Kidney (tissue), 14 donors: Measurements from ENCODE around the gene HAUS6. TPM values are rescaled to one million over a fixed set of nuclear protein-coding genes. Genes with fewer than 3 reads are reported as not detected.
A peak's percentile ranks its signal among the peaks of the same experiment; 100 is the strongest.

Experiments used
- DNase-seq, 5 donors: peaks; one replicate each; pipeline ENCODE4 v3.0.0-alpha.2; 2013 to 2020
- FAIRE-seq: peaks from 2 replicates; lab custom pipeline; 2012; peaks lifted over from hg19 to GRCh38; lab: Jason Lieb, UNC
- H3K27ac ChIP-seq, 2 donors: one replicate each; pipeline ENCODE4 v1.7.0; 2013; ENCODE audit warnings: low read depth in 2 of 2, low read length in 2 of 2, inconsistent platforms in 1 of 2
- H3K27me3 ChIP-seq: one replicate; pipeline ENCODE4 v1.7.1; 2013; ENCODE audit warnings: low read length, inconsistent platforms; ENCODE audit not compliant: control insufficient read depth, insufficient read depth
- H3K36me3 ChIP-seq, 3 donors: one replicate each; pipeline versions ENCODE4 v1.7.0 to v1.7.1; 2013; ENCODE audit warnings: low read length in 3 of 3, control low read depth in 1 of 3, inconsistent platforms in 1 of 3; ENCODE audit not compliant: insufficient read depth in 3 of 3, control insufficient read depth in 2 of 3
- H3K4me1 ChIP-seq, 3 donors: one replicate each; pipeline versions ENCODE4 v1.7.0 to v1.7.1; 2013; ENCODE audit warnings: low read length in 3 of 3, inconsistent platforms in 1 of 3, low read depth in 1 of 3; ENCODE audit not compliant: control insufficient read depth in 2 of 3, insufficient read depth in 2 of 3
- H3K4me3 ChIP-seq, 3 donors: one replicate each; pipeline versions ENCODE4 v1.7.0 to v1.8.1; 2013; ENCODE audit warnings: low read length in 3 of 3, control low read depth in 1 of 3, inconsistent platforms in 1 of 3
- H3K9ac ChIP-seq, 3 donors: one replicate each; pipeline versions ENCODE4 v1.7.0 to v1.7.1; 2013; ENCODE audit warnings: low read length in 3 of 3, control low read depth in 1 of 3, inconsistent platforms in 1 of 3
- H3K9me3 ChIP-seq, 3 donors: one replicate each; pipeline versions ENCODE4 v1.7.0 to v1.7.1; 2013; ENCODE audit warnings: low read length in 3 of 3, control low read depth in 1 of 3, inconsistent platforms in 1 of 3; ENCODE audit not compliant: control insufficient read depth in 2 of 3, insufficient read depth in 1 of 3
- intact Hi-C: fragments of 100-400 bp; cut with DNase I; formaldehyde crosslinking; loops from one replicate; pipeline ENCODE4 v1.11.1; 2022
- polyA plus RNA-seq: library from polyadenylated mRNA; stranded (reverse); fragments of 350-450 nt; fragmentation: Illumina TruSeq; extraction: RNeasy Lipid Tissue Mini Kit (QIAGEN cat#74804); gene quantifications from one replicate; pipeline ENCODE4 v1.2.3, GENCODE V29; 2014; ENCODE audit warnings: low read depth, low replicate concordance; ENCODE audit not compliant: insufficient read depth
- total RNA-seq: library from RNA; stranded (reverse); fragmentation: NEBNext Ultra II Directional; extraction: Animal tissue kit (Norgen Biotek cat#: 25700); gene quantifications from one replicate; pipeline ENCODE4 v1.2.1, GENCODE V29; 2021
- TF ChIP-seq, protein P1 (sequence below): IDR thresholded peaks from 3 replicates; pipeline ENCODE4 v1.5.1; 2012; ENCODE audit warnings: mild to moderate bottlenecking, moderate library complexity, borderline replicate concordance; ENCODE audit not compliant: insufficient read depth; ENCODE audit errors: extremely low read depth
- donor health status: control.
- donor health status: control.
- donor health status: control.
- donor health status: control.
- donor health status: control.
- donor health status: DM: yes; HTN: yes; CAD: no.
- donor health status: Normal renal cell carcinoma (clear cell type).

Gene HAUS6
- total and polyA plus RNA-seq, 2 donors from 2014 or later, result 1.9 to 7.8 TPM

DNA sequence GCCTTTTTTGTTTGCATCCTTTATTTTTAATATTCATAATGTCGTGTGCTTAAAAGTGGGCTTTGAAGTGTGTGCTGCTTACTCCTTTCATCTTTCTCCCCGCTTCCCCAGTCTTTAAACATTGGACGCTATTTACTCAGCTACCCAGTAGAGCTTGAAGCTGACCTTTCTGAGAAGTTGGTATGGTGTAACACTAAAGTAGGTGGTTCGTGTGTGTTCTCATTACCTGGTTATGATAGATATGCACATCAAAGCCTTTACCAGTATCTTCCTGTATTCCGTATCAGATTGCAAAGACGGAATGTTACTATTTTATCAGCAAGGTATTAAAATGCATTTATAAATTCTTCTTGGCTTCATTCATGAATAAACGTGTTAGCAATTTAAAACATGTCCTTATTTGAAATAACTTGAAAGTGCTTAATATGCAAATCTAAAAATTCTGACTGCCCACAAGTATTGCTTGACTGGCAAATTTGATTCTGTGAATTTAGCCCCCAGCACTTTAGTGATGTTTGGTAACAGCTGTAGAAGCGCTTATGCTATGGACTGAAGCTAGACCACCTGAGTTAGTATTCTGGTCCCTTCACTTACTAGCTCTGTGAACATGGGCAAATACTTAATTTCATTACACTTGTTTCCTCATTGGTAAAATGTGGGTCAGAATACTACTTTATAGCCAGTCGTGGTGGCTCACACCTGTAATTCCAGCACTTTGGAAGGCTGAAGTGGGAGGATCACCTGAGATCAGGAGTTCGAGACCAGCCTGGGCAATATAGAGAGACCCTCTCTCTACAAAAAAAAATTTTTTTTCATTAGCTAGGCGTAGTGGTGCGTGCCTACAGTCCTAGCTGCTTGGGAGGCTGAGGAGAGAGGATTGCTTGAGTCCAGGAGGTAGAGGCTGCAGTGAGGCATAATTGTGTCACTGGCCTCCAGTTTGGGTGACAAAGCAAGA, 51.8 kb downstream of the HAUS6 start:
- Histone ChIP-seq H3K4me1 (peaks cover 3 to 11% (median 6%) of the 10 kb centered on the region in 3 donors), H3K27me3 (no peaks in the 10 kb centered on the region), H3K9me3 (no peaks in the 10 kb centered on the region), H3K36me3 (no peaks in the 10 kb centered on the region), H3K9ac (peak overlapping the region; percentile 93 to 95 (median 94)), H3K4me3 (peak overlapping the region; percentile 72 to 94 (median 76)), H3K27ac (no peak overlapping the region)
- TF ChIP-seq, protein P1, sequence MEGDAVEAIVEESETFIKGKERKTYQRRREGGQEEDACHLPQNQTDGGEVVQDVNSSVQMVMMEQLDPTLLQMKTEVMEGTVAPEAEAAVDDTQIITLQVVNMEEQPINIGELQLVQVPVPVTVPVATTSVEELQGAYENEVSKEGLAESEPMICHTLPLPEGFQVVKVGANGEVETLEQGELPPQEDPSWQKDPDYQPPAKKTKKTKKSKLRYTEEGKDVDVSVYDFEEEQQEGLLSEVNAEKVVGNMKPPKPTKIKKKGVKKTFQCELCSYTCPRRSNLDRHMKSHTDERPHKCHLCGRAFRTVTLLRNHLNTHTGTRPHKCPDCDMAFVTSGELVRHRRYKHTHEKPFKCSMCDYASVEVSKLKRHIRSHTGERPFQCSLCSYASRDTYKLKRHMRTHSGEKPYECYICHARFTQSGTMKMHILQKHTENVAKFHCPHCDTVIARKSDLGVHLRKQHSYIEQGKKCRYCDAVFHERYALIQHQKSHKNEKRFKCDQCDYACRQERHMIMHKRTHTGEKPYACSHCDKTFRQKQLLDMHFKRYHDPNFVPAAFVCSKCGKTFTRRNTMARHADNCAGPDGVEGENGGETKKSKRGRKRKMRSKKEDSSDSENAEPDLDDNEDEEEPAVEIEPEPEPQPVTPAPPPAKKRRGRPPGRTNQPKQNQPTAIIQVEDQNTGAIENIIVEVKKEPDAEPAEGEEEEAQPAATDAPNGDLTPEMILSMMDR, result no peak
- DNase-seq, result peak in 2 of 5 donors; percentile 6 to 27
- intact Hi-C loops, result no loop called here
- FAIRE-seq, result no peak

DNA sequence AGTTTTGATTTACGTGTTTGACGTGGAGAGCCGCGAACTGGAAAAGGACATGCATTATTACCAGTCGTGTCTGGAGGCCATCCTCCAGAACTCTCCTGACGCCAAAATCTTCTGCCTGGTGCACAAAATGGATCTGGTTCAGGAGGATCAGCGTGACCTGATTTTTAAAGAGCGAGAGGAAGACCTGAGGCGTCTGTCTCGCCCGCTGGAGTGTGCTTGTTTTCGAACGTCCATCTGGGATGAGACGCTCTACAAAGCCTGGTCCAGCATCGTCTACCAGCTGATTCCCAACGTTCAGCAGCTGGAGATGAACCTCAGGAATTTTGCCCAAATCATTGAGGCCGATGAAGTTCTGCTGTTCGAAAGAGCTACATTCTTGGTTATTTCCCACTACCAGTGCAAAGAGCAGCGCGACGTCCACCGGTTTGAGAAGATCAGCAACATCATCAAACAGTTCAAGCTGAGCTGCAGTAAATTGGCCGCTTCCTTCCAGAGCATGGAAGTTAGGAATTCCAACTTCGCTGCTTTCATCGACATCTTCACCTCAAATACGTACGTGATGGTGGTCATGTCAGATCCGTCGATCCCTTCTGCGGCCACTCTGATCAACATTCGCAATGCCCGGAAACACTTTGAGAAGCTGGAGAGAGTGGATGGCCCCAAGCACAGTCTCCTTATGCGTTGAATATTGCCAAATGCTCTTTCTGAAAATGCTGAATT, 52.6 kb downstream of the HAUS6 start:
- DNase-seq, result peak in 2 of 5 donors; percentile 57 to 60
- Histone ChIP-seq H3K4me1 (peaks cover 3 to 11% (median 6%) of the 10 kb centered on the region in 3 donors), H3K4me3 (peak overlapping the region; percentile 72 to 94 (median 76)), H3K27ac (peak overlapping the region; percentile 93 to 97), H3K36me3 (no peaks in the 10 kb centered on the region), H3K9ac (peak overlapping the region; percentile 93 to 95 (median 94)), H3K9me3 (no peaks in the 10 kb centered on the region), H3K27me3 (no peaks in the 10 kb centered on the region)
- intact Hi-C loops, result no loop called here
- TF ChIP-seq, protein P1, result no peak
- FAIRE-seq, result no peak

DNA sequence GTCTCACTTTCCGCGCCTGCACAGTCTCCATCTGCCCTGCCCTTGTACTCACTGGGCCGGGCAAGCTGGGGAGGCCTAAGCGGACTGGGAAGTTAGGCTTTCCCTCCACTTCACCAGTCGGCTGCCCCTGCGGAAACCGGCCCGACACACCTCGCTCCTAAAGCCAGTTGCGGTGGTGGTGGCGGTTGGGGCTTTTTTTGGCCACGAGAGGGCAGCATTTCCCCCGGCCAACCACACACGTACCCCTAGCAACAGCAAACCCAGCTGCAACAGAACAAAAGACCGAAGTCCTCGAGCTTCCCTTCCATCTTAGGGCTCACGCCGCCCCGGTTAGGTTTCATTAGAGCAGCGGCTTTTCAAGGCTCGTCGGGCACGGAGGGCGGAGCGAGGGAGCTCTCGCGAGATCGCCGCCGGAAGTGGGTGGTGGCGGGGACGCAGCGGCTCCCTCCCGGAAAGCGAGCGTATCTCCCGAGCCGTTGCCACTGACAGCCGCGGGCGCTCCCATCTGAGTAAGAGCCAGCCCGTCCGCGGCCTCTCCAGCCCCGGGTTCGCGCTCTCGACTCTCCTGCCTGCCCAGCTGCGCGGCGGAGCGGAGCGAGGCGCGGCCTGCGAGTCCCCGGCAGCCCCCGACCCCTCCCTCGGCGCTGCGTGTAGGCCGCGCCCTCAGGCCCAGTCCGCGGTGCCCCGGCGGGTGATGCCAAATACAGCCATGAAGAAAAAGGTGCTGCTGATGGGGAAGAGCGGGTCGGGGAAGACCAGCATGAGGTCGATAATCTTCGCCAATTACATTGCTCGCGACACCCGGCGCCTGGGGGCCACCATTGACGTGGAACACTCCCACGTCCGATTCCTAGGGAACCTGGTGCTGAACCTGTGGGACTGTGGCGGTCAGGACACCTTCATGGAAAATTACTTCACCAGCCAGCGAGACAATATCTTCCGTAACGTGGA, 53.5 kb downstream of the HAUS6 start, which contains the start of gene RRAGA:
Gene RRAGA, plus strand, starts transcription at position 462 of the 951 bp plus-strand sequence. Its CDS starts 233 bp downstream, at position 695.
- FAIRE-seq, result peak; percentile 35
- H3K27ac ChIP-seq, result peak within 1 kb of the TSS; percentile 93 to 97
- intact Hi-C loops, result no loop called here

More for the DNA sequence above, 53.5 kb downstream of the HAUS6 start, which contains the start of gene RRAGA:
- Histone ChIP-seq H3K36me3 (no peaks in the 10 kb centered on the region), H3K9ac (peak within 1 kb of the TSS; percentile 93 to 98 (median 94)), H3K9me3 (no peaks in the 10 kb centered on the region), H3K4me1 (peaks cover 3 to 11% (median 6%) of the 10 kb centered on the region in 3 donors), H3K4me3 (peak within 1 kb of the TSS; percentile 72 to 94 (median 76)), H3K27me3 (no peaks in the 10 kb centered on the region)
- TF ChIP-seq, protein P1, result peak; percentile 69
- peak; percentile 97 to 99 (median 98) for DNase-seq
